K562 (cell line): ENCODE data around the gene MTIF3. TPM values are rescaled to one million over a fixed set of nuclear protein-coding genes. Genes with fewer than 3 reads are reported as not detected.

Experiments used
- ATAC-seq: fragments of 200-7000 bp; cut with Tn5 transposase; 3 replicates; pipeline ENCODE4 v1.9.1; 2020; ENCODE audit warnings: moderate library complexity
- BruUV-seq: library from RNA; stranded (reverse); fragments of 400-500 nt; replicated peaks from 2 replicates; lab custom pipeline; 2021; lab: Mats Ljungman, UMichigan
- CTCF ChIA-PET: fragments of 300-600 bp; formaldehyde crosslinking; extraction: SDS; loops from one replicate; lab custom pipeline; 2021; ENCODE audit warnings: low intra/inter-chr PET ratio; lab: Yijun Ruan, JAX
- POLR2A ChIA-PET: fragments of 300-600, 350-650 bp; sonication (Branson Sonifier 250); formaldehyde crosslinking; extraction: SDS; loops from one replicate; lab custom pipeline; 2021; ENCODE audit warnings: antibody characterized with exemption, inconsistent platforms; lab: Yijun Ruan, JAX
- DNase-seq, 4 experiments: peaks; one replicate each; pipeline versions ENCODE4 v3.0.0 to v3.0.0-alpha.2; 2011 to 2018; ENCODE audit warnings: low spot score in 3 of 4, mixed read lengths in 3 of 4; ENCODE audit errors: extremely low read depth in 1 of 4
- FAIRE-seq: peaks from 2 replicates; lab custom pipeline; 2011; peaks lifted over from hg19 to GRCh38; lab: Jason Lieb, UNC
- H2AFZ ChIP-seq: 2 replicates; pipeline ENCODE4 v1.6.0; 2011; ENCODE audit warnings: low read depth, low read length, control low read depth, inconsistent platforms
- H3K27ac ChIP-seq: fragments of 200-600 bp; 3 replicates; pipeline ENCODE4 v1.8.0; 2011; ENCODE audit warnings: low read depth, mild to moderate bottlenecking, control low read depth, inconsistent platforms, low read length, moderate library complexity, mixed read lengths; ENCODE audit errors: extremely low read depth
- H3K27me3 ChIP-seq, 2 experiments: fragments of 300-600 bp in 1 of 2; 2 replicates in 1 of 2; 3 replicates in 1 of 2; pipeline versions ENCODE4 v1.6.0 to v1.8.0; 2011; ENCODE audit warnings: inconsistent platforms in 2 of 2, low read length in 2 of 2, mild to moderate bottlenecking in 1 of 2, mixed read lengths in 1 of 2, moderate library complexity in 1 of 2; ENCODE audit not compliant: control insufficient read depth in 2 of 2, insufficient read depth in 2 of 2
- H3K36me3 ChIP-seq: fragments of 300-600 bp; 3 replicates; pipeline ENCODE4 v1.8.0; 2011; ENCODE audit warnings: mild to moderate bottlenecking, low read length, inconsistent platforms; ENCODE audit not compliant: control insufficient read depth, insufficient read depth
- H3K4me1 ChIP-seq, 2 experiments: fragments of 200-600 bp in 1 of 2; replicated peaks in 1 of 2; 2 replicates in 1 of 2; 3 replicates in 1 of 2; pipeline versions ENCODE4 v1.5.1 to v1.8.0; 2011; ENCODE audit warnings: inconsistent platforms in 2 of 2, low read length in 2 of 2, mild to moderate bottlenecking in 1 of 2, mixed read lengths in 1 of 2, moderate library complexity in 1 of 2; ENCODE audit not compliant: control insufficient read depth in 2 of 2, insufficient read depth in 2 of 2
- H3K4me2 ChIP-seq: 2 replicates; pipeline ENCODE4 v1.6.1; 2011; ENCODE audit warnings: low read length, control low read depth, inconsistent platforms, mixed read lengths; ENCODE audit not compliant: insufficient read depth
- H3K4me3 ChIP-seq: fragments of 200-600 bp; sonication (generic), shearing (Covaris generic); 2 replicates; pipeline ENCODE4 v1.5.1; 2016; ENCODE audit warnings: control low read depth, inconsistent platforms
- H3K79me2 ChIP-seq: fragments of 200-600 bp; 3 replicates; pipeline ENCODE4 v1.8.0; 2011; ENCODE audit warnings: low read length, inconsistent platforms; ENCODE audit not compliant: control insufficient read depth, insufficient read depth
- H3K9ac ChIP-seq, 2 experiments: 2 replicates each; pipeline versions ENCODE4 v1.6.0 to v1.6.1; 2011; ENCODE audit warnings: low read depth in 2 of 2, low read length in 2 of 2, control low read depth in 1 of 2, inconsistent platforms in 1 of 2, mild to moderate bottlenecking in 1 of 2, mixed read lengths in 1 of 2; ENCODE audit not compliant: insufficient read depth in 1 of 2
- H3K9me1 ChIP-seq: one replicate; pipeline ENCODE4 v1.6.0; 2011; ENCODE audit warnings: inconsistent platforms, mild to moderate bottlenecking, low read length, moderate library complexity; ENCODE audit not compliant: control insufficient read depth, insufficient read depth
- H3K9me3 ChIP-seq: replicated peaks from 2 replicates; pipeline ENCODE4 v1.5.1; 2011; ENCODE audit warnings: low read depth, low read length, inconsistent platforms; ENCODE audit not compliant: control insufficient read depth, insufficient read depth
- H4K20me1 ChIP-seq: replicated peaks from 2 replicates; pipeline ENCODE4 v1.6.1; 2011; ENCODE audit warnings: low read length, inconsistent platforms, mixed read lengths; ENCODE audit not compliant: control insufficient read depth, insufficient read depth
- KLF6 ChIP-seq: fragments of 250-450 bp; sonication (Bioruptor Pico); IDR thresholded peaks from 2 replicates; pipeline ENCODE4 v1.4.0; 2020; ENCODE audit warnings: mild to moderate bottlenecking, moderate library complexity, borderline replicate concordance
- MIER1 ChIP-seq: fragments of 450-650 bp; IDR thresholded peaks from 2 replicates; pipeline ENCODE4 v1.6.1; 2016; ENCODE audit warnings: antibody characterized with exemption, mild to moderate bottlenecking, low read depth
- MXI1 ChIP-seq: IDR thresholded peaks from 2 replicates; pipeline ENCODE4 v1.6.1; 2011; ENCODE audit warnings: low read depth, mild to moderate bottlenecking, improper control_type of control experiment, low read length
- PRMT5 ChIP-seq: sonication (generic); formaldehyde crosslinking; IDR thresholded peaks from 2 replicates; pipeline ENCODE4 v1.5.0; 2020; ENCODE audit warnings: missing genetic modification reagents
- RAD51 ChIP-seq: fragments of 450-650 bp; IDR thresholded peaks from 2 replicates; pipeline ENCODE4 v1.7.1; 2016; ENCODE audit warnings: low read depth, mild to moderate bottlenecking, borderline replicate concordance
- RUNX1 ChIP-seq: sonication (generic); IDR thresholded peaks from 2 replicates; pipeline ENCODE4 v1.6.1; 2016; ENCODE audit warnings: antibody characterized with exemption, low read depth
- ZNF431 ChIP-seq: sonication (generic); formaldehyde crosslinking; IDR thresholded peaks from 2 replicates; pipeline ENCODE4 v1.8.0; 2022; ENCODE audit warnings: mild to moderate bottlenecking, missing genetic modification reagents
- WGBS: fragments of 100-300 bp; shearing (Covaris generic); methylation state at CpG from one replicate; pipeline ENCODE4 v1.1.6; 2016; ENCODE audit warnings: low coverage, mixed read lengths; ENCODE audit not compliant: insufficient coverage; ENCODE audit errors: missing lambda C conversion rate; 5-methylcytosine and 5-hydroxymethylcytosine counted together
- in situ Hi-C: fragments of 300-500 bp; cut with MboI; formaldehyde crosslinking; loops from 4 replicates; pipeline ENCODE4 v1.15.0; 2018; ENCODE audit warnings: inconsistent platforms, mixed read lengths
- intact Hi-C: fragments of 100-400 bp; cut with micrococcal nuclease; formaldehyde crosslinking; loops from 2 replicates; pipeline ENCODE4 v1.14.2; 2022
- polyA plus RNA-seq, 8 experiments: library from polyadenylated mRNA; depleted of rRNA in 4 of 8; stranded (reverse) in 5 of 8; unstranded in 3 of 8; fragments of >200 nt; fragmentation: Nextera tagmentation in 2 of 8; fragmentation: Illumina TruSeq in 1 of 8; extraction: Ambion mirVana in 2 of 8; extraction: Trizol in 1 of 8; gene quantifications; 2 replicates each; pipeline versions ENCODE4 v1.2.1 to v1.2.3, GENCODE V29; 2011 to 2014; ENCODE audit warnings: inconsistent platforms in 1 of 8, missing spikeins in 1 of 8
- total RNA-seq, 7 experiments: library from RNA; depleted of rRNA in 6 of 7; stranded (reverse); fragments of >200 nt in 6 of 7; fragmentation: Illumina TruSeq in 2 of 7; extraction: Trizol in 2 of 7; gene quantifications; 2 replicates each; pipeline versions ENCODE4 v1.2.1 to v1.2.3, GENCODE V29; 2011 to 2021; ENCODE audit warnings: low replicate concordance in 1 of 7
- TF ChIP-seq, protein P1 (sequence below): fragments of 250-450 bp; sonication (Bioruptor Pico); IDR thresholded peaks from 2 replicates; pipeline ENCODE4 v1.4.0; 2020
- TF ChIP-seq, protein P2 (sequence below): sonication (generic); formaldehyde crosslinking; IDR thresholded peaks from 2 replicates; pipeline ENCODE4 v1.8.0; 2022; ENCODE audit warnings: mild to moderate bottlenecking, low read depth, missing genetic modification reagents
- TF ChIP-seq, protein P3 (sequence below), 2 experiments: fragments of 250-450 bp in 1 of 2; fragments of 450-650 bp in 1 of 2; sonication (Bioruptor Pico) in 1 of 2; IDR thresholded peaks; 2 replicates each; pipeline versions ENCODE4 v1.6.1 to v1.8.0; 2016 to 2021; ENCODE audit warnings: mild to moderate bottlenecking in 2 of 2, moderate library complexity in 2 of 2, missing compliant biosample characterization in 1 of 2, missing genetic modification characterization in 1 of 2
- TF ChIP-seq, protein P4 (sequence below): fragments of 250-450 bp; sonication (Bioruptor Pico); IDR thresholded peaks from 2 replicates; pipeline ENCODE4 v1.6.1; 2021; ENCODE audit warnings: mild to moderate bottlenecking
- TF ChIP-seq, protein P5 (sequence below): fragments of 250-450 bp; sonication (Bioruptor Pico); IDR thresholded peaks from 2 replicates; pipeline ENCODE4 v1.5.0; 2020; ENCODE audit warnings: mild to moderate bottlenecking

MTIF3 gene
- total and polyA plus RNA-seq, 9 of the 15 experiments (the other 6 are each of a cell fraction or from before 2014, with no cell fraction given): 23.5 to 73.6 (median 45.2) TPM

DNA sequence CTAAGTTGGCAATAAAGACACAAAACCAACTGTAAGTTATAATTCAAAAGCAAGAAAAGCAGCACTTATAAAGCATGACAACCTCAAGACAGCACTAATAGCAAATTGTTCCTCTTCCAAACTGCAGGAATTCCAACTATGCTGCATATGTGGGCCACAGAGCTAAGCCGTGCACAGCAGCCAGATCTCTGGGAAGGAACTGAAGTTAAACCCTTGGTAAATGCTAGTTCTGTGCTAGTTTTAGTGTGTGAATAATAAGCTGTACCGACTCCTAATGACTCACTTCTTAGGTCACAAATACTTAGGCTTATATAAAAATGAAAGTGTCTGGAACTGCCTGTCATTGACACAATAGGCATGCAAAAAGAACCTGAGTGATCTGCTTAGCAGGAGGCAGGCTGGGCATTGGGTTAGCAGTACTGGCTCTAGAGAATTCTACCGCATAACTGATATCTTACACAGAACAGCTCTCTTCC is 47.1 kb downstream of the MTIF3 start:
- TF ChIP-seq, protein P1, sequence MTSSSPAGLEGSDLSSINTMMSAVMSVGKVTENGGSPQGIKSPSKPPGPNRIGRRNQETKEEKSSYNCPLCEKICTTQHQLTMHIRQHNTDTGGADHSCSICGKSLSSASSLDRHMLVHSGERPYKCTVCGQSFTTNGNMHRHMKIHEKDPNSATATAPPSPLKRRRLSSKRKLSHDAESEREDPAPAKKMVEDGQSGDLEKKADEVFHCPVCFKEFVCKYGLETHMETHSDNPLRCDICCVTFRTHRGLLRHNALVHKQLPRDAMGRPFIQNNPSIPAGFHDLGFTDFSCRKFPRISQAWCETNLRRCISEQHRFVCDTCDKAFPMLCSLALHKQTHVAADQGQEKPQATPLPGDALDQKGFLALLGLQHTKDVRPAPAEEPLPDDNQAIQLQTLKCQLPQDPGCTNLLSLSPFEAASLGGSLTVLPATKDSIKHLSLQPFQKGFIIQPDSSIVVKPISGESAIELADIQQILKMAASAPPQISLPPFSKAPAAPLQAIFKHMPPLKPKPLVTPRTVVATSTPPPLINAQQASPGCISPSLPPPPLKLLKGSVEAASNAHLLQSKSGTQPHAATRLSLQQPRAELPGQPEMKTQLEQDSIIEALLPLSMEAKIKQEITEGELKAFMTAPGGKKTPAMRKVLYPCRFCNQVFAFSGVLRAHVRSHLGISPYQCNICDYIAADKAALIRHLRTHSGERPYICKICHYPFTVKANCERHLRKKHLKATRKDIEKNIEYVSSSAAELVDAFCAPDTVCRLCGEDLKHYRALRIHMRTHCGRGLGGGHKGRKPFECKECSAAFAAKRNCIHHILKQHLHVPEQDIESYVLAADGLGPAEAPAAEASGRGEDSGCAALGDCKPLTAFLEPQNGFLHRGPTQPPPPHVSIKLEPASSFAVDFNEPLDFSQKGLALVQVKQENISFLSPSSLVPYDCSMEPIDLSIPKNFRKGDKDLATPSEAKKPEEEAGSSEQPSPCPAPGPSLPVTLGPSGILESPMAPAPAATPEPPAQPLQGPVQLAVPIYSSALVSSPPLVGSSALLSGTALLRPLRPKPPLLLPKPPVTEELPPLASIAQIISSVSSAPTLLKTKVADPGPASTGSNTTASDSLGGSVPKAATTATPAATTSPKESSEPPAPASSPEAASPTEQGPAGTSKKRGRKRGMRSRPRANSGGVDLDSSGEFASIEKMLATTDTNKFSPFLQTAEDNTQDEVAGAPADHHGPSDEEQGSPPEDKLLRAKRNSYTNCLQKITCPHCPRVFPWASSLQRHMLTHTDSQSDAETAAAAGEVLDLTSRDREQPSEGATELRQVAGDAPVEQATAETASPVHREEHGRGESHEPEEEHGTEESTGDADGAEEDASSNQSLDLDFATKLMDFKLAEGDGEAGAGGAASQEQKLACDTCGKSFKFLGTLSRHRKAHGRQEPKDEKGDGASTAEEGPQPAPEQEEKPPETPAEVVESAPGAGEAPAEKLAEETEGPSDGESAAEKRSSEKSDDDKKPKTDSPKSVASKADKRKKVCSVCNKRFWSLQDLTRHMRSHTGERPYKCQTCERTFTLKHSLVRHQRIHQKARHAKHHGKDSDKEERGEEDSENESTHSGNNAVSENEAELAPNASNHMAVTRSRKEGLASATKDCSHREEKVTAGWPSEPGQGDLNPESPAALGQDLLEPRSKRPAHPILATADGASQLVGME (CRISPR knock-in tag): no peak
- TF ChIP-seq PRMT5 (CRISPR knock-in tag) (no peak), MXI1 (no peak), ZNF431 (CRISPR knock-in tag) (no peak), KLF6 (no peak), MIER1 (no peak), RUNX1 (no peak), RAD51 (no peak)
- TF ChIP-seq, protein P2, sequence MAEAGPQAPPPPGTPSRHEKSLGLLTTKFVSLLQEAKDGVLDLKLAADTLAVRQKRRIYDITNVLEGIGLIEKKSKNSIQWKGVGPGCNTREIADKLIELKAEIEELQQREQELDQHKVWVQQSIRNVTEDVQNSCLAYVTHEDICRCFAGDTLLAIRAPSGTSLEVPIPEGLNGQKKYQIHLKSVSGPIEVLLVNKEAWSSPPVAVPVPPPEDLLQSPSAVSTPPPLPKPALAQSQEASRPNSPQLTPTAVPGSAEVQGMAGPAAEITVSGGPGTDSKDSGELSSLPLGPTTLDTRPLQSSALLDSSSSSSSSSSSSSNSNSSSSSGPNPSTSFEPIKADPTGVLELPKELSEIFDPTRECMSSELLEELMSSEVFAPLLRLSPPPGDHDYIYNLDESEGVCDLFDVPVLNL (CRISPR knock-in tag): no peak
- TF ChIP-seq, protein P3, sequence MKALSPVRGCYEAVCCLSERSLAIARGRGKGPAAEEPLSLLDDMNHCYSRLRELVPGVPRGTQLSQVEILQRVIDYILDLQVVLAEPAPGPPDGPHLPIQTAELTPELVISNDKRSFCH (CRISPR knock-in tag; IDR thresholded peaks at IDR 0.05): no peak
- TF ChIP-seq, protein P3 (tag; IDR thresholded peaks at IDR 0.05): no peak
- TF ChIP-seq, protein P4, sequence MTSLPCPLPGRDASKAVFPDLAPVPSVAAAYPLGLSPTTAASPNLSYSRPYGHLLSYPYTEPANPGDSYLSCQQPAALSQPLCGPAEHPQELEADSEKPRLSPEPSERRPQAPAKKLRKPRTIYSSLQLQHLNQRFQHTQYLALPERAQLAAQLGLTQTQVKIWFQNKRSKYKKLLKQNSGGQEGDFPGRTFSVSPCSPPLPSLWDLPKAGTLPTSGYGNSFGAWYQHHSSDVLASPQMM (CRISPR knock-in tag): no peak
- TF ChIP-seq, protein P5, sequence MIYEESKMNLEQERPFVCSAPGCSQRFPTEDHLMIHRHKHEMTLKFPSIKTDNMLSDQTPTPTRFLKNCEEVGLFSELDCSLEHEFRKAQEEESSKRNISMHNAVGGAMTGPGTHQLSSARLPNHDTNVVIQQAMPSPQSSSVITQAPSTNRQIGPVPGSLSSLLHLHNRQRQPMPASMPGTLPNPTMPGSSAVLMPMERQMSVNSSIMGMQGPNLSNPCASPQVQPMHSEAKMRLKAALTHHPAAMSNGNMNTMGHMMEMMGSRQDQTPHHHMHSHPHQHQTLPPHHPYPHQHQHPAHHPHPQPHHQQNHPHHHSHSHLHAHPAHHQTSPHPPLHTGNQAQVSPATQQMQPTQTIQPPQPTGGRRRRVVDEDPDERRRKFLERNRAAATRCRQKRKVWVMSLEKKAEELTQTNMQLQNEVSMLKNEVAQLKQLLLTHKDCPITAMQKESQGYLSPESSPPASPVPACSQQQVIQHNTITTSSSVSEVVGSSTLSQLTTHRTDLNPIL (CRISPR knock-in tag): no peak
- 23% methylated on average over 3 of the region's 3 CpGs for WGBS
- H2AFZ ChIP-seq: no peak overlapping the region
- H3K27me3 ChIP-seq: peaks cover 6 to 40% of the 10 kb centered on the region in 2 experiments; a peak in 4 of 5 replicates
- H3K4me3 ChIP-seq: no peak overlapping the region
- in situ Hi-C loops: no loop called here
- CTCF ChIA-PET: no interaction called here
- intact Hi-C loops: no loop called here
- POLR2A ChIA-PET: no interaction called here
- no peaks in the 10 kb centered on the region for H3K9me3 ChIP-seq
- no TSS peak for BruUV-seq
- H3K9me1 ChIP-seq: no peaks in the 10 kb centered on the region
- DNase-seq (no peak), ATAC-seq (no peak), FAIRE-seq (no peak)
- H4K20me1 ChIP-seq: no peaks in the 10 kb centered on the region
- no peaks in the 10 kb centered on the region for H3K36me3 ChIP-seq
- no peak overlapping the region for H3K27ac ChIP-seq
- no peaks in the 10 kb centered on the region for H3K79me2 ChIP-seq
- no peak overlapping the region for H3K9ac ChIP-seq
- no peak overlapping the region for H3K4me2 ChIP-seq
- H3K4me1 ChIP-seq: no peaks in the 10 kb centered on the region
